HL-60 (cell line): ENCODE data around the gene ZC3H10.

Source experiments
- CTCF ChIP-seq: IDR thresholded peaks from one replicate; pipeline ENCODE4 v1.5.1; 2011; ENCODE audit warnings: low read length, control low read depth, inconsistent platforms; ENCODE audit not compliant: insufficient read depth
- TF ChIP-seq, protein P1 (sequence below): IDR thresholded peaks from 2 replicates; pipeline ENCODE4 v1.6.1; 2012; ENCODE audit warnings: low read depth; ENCODE audit not compliant: insufficient replicate concordance

- TF ChIP-seq CTCF, result no peak
- TF ChIP-seq, protein P1, sequence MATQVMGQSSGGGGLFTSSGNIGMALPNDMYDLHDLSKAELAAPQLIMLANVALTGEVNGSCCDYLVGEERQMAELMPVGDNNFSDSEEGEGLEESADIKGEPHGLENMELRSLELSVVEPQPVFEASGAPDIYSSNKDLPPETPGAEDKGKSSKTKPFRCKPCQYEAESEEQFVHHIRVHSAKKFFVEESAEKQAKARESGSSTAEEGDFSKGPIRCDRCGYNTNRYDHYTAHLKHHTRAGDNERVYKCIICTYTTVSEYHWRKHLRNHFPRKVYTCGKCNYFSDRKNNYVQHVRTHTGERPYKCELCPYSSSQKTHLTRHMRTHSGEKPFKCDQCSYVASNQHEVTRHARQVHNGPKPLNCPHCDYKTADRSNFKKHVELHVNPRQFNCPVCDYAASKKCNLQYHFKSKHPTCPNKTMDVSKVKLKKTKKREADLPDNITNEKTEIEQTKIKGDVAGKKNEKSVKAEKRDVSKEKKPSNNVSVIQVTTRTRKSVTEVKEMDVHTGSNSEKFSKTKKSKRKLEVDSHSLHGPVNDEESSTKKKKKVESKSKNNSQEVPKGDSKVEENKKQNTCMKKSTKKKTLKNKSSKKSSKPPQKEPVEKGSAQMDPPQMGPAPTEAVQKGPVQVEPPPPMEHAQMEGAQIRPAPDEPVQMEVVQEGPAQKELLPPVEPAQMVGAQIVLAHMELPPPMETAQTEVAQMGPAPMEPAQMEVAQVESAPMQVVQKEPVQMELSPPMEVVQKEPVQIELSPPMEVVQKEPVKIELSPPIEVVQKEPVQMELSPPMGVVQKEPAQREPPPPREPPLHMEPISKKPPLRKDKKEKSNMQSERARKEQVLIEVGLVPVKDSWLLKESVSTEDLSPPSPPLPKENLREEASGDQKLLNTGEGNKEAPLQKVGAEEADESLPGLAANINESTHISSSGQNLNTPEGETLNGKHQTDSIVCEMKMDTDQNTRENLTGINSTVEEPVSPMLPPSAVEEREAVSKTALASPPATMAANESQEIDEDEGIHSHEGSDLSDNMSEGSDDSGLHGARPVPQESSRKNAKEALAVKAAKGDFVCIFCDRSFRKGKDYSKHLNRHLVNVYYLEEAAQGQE, result no peak
Measured at GRCh38 chr12:56127888-56128669, 10.0 kb downstream of the ZC3H10 start, which contains the start of gene ESYT1.
